Small intestine (tissue), 7 donors: Measurements from ENCODE around the gene DLG2. TPM values are rescaled to one million over a fixed set of nuclear protein-coding genes. Genes with fewer than 3 reads are reported as not detected.

ENCODE experiments used
- DNase-seq, 2 donors: peaks; one replicate each; pipeline versions ENCODE4 v3.0.0 to v3.0.0-alpha.2; 2013
- FAIRE-seq: peaks from 2 replicates; lab custom pipeline; 2012; peaks lifted over from hg19 to GRCh38; lab: Jason Lieb, UNC
- H3K27ac ChIP-seq, 3 donors: one replicate each; pipeline ENCODE4 v1.5.1; 2013; ENCODE audit warnings: low read length in 2 of 3, mild to moderate bottlenecking in 2 of 3, control low read depth in 1 of 3, inconsistent platforms in 1 of 3, low read depth in 1 of 3, moderate library complexity in 1 of 3
- H3K27me3 ChIP-seq, 3 donors: one replicate each; pipeline ENCODE4 v1.6.1; 2013; ENCODE audit warnings: low read length in 3 of 3, inconsistent platforms in 1 of 3; ENCODE audit not compliant: control insufficient read depth in 3 of 3, insufficient read depth in 3 of 3
- H3K36me3 ChIP-seq, 3 donors: one replicate each; pipeline ENCODE4 v1.6.1; 2013; ENCODE audit warnings: low read length in 3 of 3, inconsistent platforms in 1 of 3, low read depth in 1 of 3, mild to moderate bottlenecking in 1 of 3, moderate library complexity in 1 of 3; ENCODE audit not compliant: control insufficient read depth in 3 of 3, insufficient read depth in 2 of 3
- H3K4me1 ChIP-seq, 3 donors: one replicate each; pipeline ENCODE4 v1.6.1; 2013; ENCODE audit warnings: low read length in 2 of 3, inconsistent platforms in 1 of 3, low read depth in 1 of 3, mild to moderate bottlenecking in 1 of 3, moderate library complexity in 1 of 3; ENCODE audit not compliant: control insufficient read depth in 3 of 3, insufficient read depth in 2 of 3
- H3K4me3 ChIP-seq, 3 donors: one replicate each; pipeline ENCODE4 v1.5.1; 2013; ENCODE audit warnings: low read length in 3 of 3, control low read depth in 1 of 3, inconsistent platforms in 1 of 3, low read depth in 1 of 3, mild to moderate bottlenecking in 1 of 3, moderate library complexity in 1 of 3
- H3K9me3 ChIP-seq, 2 donors: one replicate each; pipeline ENCODE4 v1.6.1; 2013; ENCODE audit warnings: low read depth in 1 of 2, low read length in 1 of 2; ENCODE audit not compliant: control insufficient read depth in 2 of 2, insufficient read depth in 1 of 2
- WGBS, 3 donors: extraction: QIAGEN DNeasy Blood & Tissue Kit; methylation state at CpG; one replicate each; pipeline ENCODE4 v1.1.7; 2013; 5-methylcytosine and 5-hydroxymethylcytosine counted together
- polyA plus RNA-seq, 4 donors: library from polyadenylated mRNA; stranded (reverse) in 3 of 4; unstranded in 1 of 4; fragments of 200-250 nt in 3 of 4; fragments of 120-200 nt in 1 of 4; gene quantifications; one replicate each; pipeline versions ENCODE4 v1.2.1 to v1.2.3, GENCODE V29; 2013
- donor health status: healthy with polysubstance abuse.
- donor health status: control.
- donor health status: control.
- donor health status: Bipolar disorder and iron deficiency.
- donor health status: healthy.

Gene DLG2
- polyA plus RNA-seq, 4 donors: 0.22 to 1.6 (median 1.1) TPM

GRCh38 chr11:84564180-84564866, 1062.8 kb downstream of the DLG2 start:
- 35 to 55% (median 37%) methylated on average over 4 of the region's 4 CpGs for WGBS, 3 donors
- Histone ChIP-seq H3K4me1 (peaks cover 0 to 5% (median 0%) of the 10 kb centered on the region in 3 donors), H3K9me3 (peaks cover 0 to 7% of the 10 kb centered on the region in 2 donors), H3K27me3 (no peaks in the 10 kb centered on the region), H3K36me3 (no peaks in the 10 kb centered on the region), H3K4me3 (no peak overlapping the region), H3K27ac (no peak overlapping the region)
- no peak for FAIRE-seq
- DNase-seq: peak; percentile 31 to 80

GRCh38 chr11:84563356-84563755, 1063.8 kb downstream of the DLG2 start:
- H3K9me3 ChIP-seq: no peaks in the 10 kb centered on the region
- peaks cover 0 to 9% (median 0%) of the 10 kb centered on the region in 3 donors for H3K4me1 ChIP-seq
- no peaks in the 10 kb centered on the region for H3K27me3 ChIP-seq
- no peak for FAIRE-seq
- no peak for DNase-seq
- H3K36me3 ChIP-seq: no peaks in the 10 kb centered on the region
- H3K27ac ChIP-seq: no peak overlapping the region
- no peak overlapping the region for H3K4me3 ChIP-seq
- 78 to 84% (median 80%) methylated on average over 2 of the region's 2 CpGs for WGBS, 3 donors

- H3K4me1 ChIP-seq: peaks cover 0 to 11% (median 0%) of the 10 kb centered on the region in 3 donors
- DNase-seq (no peak), FAIRE-seq (no peak)
- no peaks in the 10 kb centered on the region for H3K36me3 ChIP-seq
- H3K9me3 ChIP-seq: no peaks in the 10 kb centered on the region
- H3K27me3 ChIP-seq: no peaks in the 10 kb centered on the region
- no peak overlapping the region for H3K27ac ChIP-seq
- no peak overlapping the region for H3K4me3 ChIP-seq
- WGBS, 3 donors: 93 to 97% (median 94%) methylated on average over 1 of the region's 1 CpG
Measured at GRCh38 chr11:84560206-84560605, 1066.9 kb downstream of the DLG2 start.

GRCh38 chr11:84558085-84558905, 1068.8 kb downstream of the DLG2 start:
- peak; percentile 73 for FAIRE-seq
- Histone ChIP-seq H3K27ac (no peak overlapping the region), H3K27me3 (no peaks in the 10 kb centered on the region), H3K9me3 (no peaks in the 10 kb centered on the region), H3K36me3 (no peaks in the 10 kb centered on the region), H3K4me1 (peaks cover 0 to 6% (median 0%) of the 10 kb centered on the region in 3 donors), H3K4me3 (no peak overlapping the region)
- WGBS, 3 donors: 12 to 49% (median 21%) methylated on average over 5 of the region's 5 CpGs
- peak; percentile 49 to 66 for DNase-seq

- FAIRE-seq: no peak
- H3K9me3 ChIP-seq: no peaks in the 10 kb centered on the region
- WGBS, 3 donors: 64 to 77% (median 69%) methylated on average over 2 of the region's 2 CpGs
- H3K27me3 ChIP-seq: peaks cover 0 to 2% (median 0%) of the 10 kb centered on the region in 3 donors
- H3K4me1 ChIP-seq: no peaks in the 10 kb centered on the region
- H3K4me3 ChIP-seq: no peak overlapping the region
- H3K27ac ChIP-seq: no peak overlapping the region
- no peak for DNase-seq
- H3K36me3 ChIP-seq: no peaks in the 10 kb centered on the region
Measured at GRCh38 chr11:84552791-84553190, 1074.4 kb downstream of the DLG2 start.

GRCh38 chr11:84549217-84549616, 1077.9 kb downstream of the DLG2 start:
- no peaks in the 10 kb centered on the region for H3K9me3 ChIP-seq
- no peak overlapping the region for H3K27ac ChIP-seq
- H3K4me1 ChIP-seq: no peaks in the 10 kb centered on the region
- no peaks in the 10 kb centered on the region for H3K36me3 ChIP-seq
- peaks cover 0 to 2% (median 0%) of the 10 kb centered on the region in 3 donors for H3K27me3 ChIP-seq
- FAIRE-seq (no peak), DNase-seq (no peak)
- 48 to 65% (median 57%) methylated on average over 3 of the region's 3 CpGs for WGBS, 3 donors
- no peak overlapping the region for H3K4me3 ChIP-seq

- H3K36me3 ChIP-seq: no peaks in the 10 kb centered on the region
- no peaks in the 10 kb centered on the region for H3K27me3 ChIP-seq
- no peaks in the 10 kb centered on the region for H3K9me3 ChIP-seq
- H3K27ac ChIP-seq: no peak overlapping the region
- 75 to 90% (median 84%) methylated on average over 2 of the region's 2 CpGs for WGBS, 3 donors
- FAIRE-seq (no peak), DNase-seq (no peak)
- H3K4me3 ChIP-seq: no peak overlapping the region
- no peaks in the 10 kb centered on the region for H3K4me1 ChIP-seq
Measured at GRCh38 chr11:84544566-84544965, 1082.6 kb downstream of the DLG2 start.

- WGBS, 3 donors: 17 to 45% (median 30%) methylated on average over 5 of the region's 5 CpGs
- DNase-seq (no peak), FAIRE-seq (no peak)
- no peaks in the 10 kb centered on the region for H3K27me3 ChIP-seq
- no peak overlapping the region for H3K4me3 ChIP-seq
- H3K27ac ChIP-seq: no peak overlapping the region
- H3K36me3 ChIP-seq: no peaks in the 10 kb centered on the region
- peaks cover 0 to 2% of the 10 kb centered on the region in 2 donors for H3K9me3 ChIP-seq
- no peaks in the 10 kb centered on the region for H3K4me1 ChIP-seq
Measured at GRCh38 chr11:84543367-84544159, 1083.6 kb downstream of the DLG2 start.
